ENCODE results near the gene PBX1.

PBX1 gene

GRCh38 chr1:164821648-164822047 lies 262.7 kb downstream of the PBX1 start:
- no peak for DNase-seq (ENCODE audit: low spot score)

DNA sequence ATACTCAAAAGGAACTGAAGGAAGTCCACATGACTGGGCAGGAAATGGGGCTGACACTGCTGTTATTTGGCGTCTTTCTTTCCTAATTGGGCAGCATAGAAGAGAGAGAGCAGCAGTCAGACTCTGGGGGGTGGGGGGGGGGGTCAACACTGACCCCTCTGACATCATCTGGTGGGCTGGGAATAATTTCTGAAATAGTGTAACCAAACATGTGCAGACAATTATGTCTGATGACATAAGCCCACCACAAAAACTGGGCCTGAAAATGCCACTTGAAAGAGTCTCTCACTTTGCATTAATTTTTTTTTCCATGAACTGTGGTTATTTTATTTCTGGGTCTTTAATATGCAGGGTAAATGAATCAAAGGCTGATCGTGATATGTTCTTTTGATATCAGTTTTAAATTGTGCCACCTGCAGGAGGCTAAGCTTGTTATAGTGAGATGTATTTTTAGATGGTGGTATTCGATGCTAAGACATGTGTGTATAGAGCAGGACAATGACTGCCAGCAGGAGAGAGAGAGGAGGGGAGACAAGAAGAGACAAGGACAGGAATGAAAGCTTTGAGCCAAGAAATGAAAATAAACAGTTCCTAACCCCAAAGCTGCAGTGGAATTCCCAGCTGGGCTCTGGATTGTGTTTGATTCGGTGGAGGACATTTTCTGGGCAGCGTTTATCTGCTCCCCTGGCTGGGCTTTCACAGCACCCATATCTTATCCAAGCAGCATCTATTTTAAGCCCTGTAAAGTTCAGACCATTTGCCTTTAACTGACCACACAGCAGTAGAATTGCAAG lies 264.7 kb downstream of the PBX1 start:
- DNase-seq (ENCODE audit: low spot score) = no peak

DNA sequence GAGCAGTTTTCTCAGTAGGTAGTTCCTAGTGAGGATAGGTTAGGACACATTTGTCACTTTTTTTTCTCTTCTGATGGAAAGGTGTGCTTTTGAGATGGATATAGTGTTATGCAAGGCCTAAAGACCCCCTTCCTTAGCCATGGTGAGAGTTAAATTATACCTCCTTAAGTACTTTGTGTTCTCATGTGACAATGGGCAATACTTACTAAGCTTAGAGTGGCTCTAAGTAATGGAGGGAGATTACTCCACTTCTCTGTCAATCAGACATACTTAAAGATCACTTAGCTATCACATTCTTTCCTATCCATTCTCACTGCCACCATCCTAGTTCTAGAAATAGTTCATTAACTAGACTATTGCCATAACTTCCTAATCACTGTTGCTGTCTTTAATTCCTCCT lies 265.6 kb downstream of the PBX1 start:
- no peak for DNase-seq (ENCODE audit: low spot score)

DNA sequence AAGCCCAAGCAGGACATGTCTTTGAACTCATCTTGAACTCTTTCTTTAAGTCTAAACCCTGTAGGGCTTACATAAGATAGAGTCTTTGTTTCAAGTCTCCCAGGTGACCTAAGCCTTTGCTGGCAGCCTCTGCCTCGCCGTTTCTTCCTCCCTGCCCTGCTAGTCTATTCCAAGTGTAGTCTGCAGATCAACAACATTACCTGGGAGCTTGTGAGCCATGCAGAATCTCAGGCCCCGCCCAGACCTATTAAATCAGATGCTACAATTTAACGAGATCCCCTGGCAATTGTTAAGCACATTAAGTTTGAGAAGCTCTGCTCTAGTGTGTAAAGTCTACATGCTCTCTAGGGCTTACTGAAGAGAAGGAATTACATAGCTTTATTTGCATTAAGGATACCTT lies 271.6 kb downstream of the PBX1 start:
- no peak for DNase-seq (ENCODE audit: low spot score)

GRCh38 chr1:164834641-164835040 lies 275.7 kb downstream of the PBX1 start:
- DNase-seq (ENCODE audit: low spot score) = no peak

- DNase-seq (ENCODE audit: low spot score) = no peak
These were observed 277.6 kb downstream of the PBX1 start for GRCh38 chr1:164836614-164837018.

GRCh38 chr1:164838786-164839185 lies 279.8 kb downstream of the PBX1 start:
- no peak for DNase-seq (ENCODE audit: low spot score)

- DNase-seq (ENCODE audit: low spot score) = no peak
These were observed 282.0 kb downstream of the PBX1 start for GRCh38 chr1:164840936-164841335.

GRCh38 chr1:164841702-164842465 lies 282.9 kb downstream of the PBX1 start:
- no peak for DNase-seq (ENCODE audit: low spot score)

- no peak for DNase-seq (ENCODE audit: low spot score)
These were observed 283.9 kb downstream of the PBX1 start for GRCh38 chr1:164842870-164843269.

DNA sequence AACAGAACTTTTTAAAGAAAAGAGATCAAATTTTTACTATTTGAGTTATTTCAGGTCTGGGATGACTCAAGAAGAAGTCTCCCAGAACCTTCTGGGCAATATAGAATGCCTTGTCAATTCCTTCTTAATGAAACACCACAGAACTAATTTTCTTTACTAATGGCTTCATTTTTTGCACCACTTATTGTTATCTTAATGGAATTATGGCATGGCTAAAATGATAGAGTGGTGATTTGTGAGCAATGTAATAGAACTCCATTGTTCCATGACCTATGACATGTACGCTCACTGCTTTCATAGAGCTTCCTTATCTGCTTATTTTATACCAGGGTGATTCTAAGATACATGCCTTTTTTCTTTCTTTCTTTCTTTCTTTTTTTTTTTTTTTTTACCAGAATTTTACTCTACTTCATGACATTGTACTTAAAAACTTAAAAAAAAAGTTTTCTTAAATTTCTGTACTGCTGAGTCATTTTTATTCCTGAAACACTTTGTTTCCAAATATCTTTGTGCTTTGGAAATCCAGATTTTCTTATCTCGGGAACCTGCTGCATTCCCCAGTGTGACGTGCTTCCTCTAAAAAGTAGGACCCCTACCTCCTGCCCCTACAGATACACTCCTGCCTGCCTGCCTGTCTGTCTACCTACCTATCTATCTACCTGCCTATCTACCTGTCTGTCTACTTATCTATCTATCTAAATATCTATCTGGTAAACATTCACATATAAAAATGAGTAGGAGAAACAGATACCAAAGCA lies 284.9 kb downstream of the PBX1 start:
- no peak for DNase-seq (ENCODE audit: low spot score)

DNA sequence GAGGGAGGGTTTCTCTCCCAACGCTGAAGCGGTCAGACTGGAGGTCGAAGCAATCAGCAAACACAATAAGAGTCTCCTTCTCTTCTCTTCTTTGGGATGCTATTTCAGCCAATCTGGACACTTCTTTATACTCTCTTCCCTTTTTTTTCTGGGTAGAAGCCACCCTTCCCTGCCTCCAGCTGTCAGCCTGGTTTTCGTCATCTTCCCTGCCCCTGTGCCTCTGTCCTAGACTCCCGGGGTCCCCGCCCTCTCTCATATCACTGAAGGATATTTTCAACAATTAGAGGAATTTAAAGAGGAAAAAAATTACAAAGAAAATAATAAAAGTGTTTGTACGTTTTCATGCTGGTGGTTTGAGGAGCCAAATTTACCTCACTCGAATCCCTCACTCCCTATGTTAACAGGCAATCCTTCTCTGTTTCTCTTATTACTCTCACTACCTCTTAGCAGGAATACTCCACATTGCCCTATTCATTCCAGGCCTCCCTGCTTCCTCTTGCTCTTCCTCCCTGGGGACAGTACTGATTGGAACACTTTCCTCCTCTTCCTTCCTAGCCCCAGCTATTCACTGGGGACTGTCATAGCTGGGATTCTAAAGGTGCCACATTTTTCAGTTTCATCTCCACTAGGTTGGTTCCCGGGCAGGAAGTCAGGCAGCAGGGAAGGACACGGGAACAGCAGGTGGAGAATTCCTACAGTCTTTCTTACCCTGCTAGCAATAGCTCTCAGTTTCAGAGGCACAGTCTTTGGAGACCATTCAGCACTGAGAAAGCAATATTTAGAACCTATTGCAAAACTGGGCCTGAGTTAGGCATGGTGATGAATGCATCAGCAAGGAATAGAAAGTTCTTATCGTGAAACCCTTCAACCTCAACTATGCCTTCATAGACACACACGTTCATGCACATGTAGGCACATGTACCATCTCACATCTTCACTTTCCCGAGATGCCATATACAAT lies 288.0 kb downstream of the PBX1 start:
- no peak for DNase-seq (ENCODE audit: low spot score)

GRCh38 chr1:164853146-164853545 lies 294.2 kb downstream of the PBX1 start:
- DNase-seq (ENCODE audit: low spot score) = no peak

DNA sequence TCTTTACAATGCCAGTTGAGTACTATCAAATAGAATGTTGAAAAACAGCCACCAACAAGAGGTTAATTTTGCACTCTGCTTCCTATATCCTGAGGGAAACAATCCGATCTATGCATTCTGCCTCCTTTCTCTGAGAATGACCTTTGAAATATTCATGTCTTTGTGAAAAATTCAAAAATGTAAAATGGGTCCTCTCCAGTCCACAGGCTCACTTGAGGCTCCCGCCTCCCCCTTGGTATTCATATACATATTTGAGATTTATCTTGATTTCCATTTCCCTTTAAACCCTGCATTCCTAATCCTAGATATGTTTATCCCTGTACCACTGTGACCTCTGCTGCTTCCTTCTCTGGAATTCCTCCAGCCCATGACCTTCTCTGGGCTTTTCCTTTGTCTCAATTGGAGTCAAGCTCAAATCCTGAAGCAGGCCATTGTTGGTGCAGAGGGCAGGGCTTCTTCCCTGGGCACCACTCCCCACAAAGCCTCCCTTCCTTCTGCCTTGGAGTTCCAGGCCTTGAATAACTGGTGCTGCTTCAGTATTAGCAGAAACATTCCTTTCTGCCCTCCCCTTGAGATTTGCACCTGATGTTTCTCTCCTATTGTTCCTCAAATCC lies 296.8 kb downstream of the PBX1 start:
- DNase-seq (ENCODE audit: low spot score) = no peak

DNA sequence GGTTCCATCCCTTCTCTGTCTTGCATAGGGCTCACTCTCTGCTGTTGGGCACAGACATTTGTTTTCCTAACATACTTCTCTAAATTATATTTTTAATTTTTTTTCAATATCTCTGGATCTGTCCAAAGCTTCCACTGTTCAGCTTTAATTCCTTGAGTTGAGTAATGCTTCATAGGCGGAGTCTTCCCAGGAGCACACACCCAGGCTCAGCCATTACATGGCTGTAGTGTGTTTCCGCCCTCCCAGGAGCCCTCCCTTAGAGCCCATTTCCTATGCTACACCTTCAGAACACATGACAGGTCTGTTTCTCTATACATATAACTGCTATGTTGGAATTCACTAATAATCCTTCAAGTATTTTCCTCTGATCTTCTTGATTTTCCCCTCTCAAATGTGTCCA lies 297.4 kb downstream of the PBX1 start:
- no peak for DNase-seq (ENCODE audit: low spot score)

GRCh38 chr1:164857439-164857838 lies 298.5 kb downstream of the PBX1 start:
- no peak for DNase-seq (ENCODE audit: low spot score)

- DNase-seq (ENCODE audit: low spot score) = no peak
These were observed 299.2 kb downstream of the PBX1 start for GRCh38 chr1:164858096-164858632.

DNA sequence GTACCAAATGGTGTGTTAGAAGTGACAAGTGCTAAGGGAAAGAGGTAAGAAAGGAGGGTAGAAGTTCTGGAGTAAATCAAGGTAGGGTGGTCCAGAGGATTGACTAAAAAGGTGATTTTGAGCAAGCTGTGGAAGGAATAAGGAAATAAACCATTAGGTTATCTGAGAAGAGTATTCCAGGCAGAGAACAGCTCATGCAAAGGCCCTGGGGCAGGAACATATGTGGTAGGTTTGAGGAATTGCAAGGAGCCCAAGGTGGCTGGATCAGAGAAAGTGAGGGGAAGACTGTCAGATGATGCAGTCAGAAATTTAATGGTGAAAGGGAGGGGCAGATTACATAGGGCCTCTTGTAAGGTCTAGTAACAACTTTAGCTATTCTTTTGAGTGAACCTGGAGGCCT lies 302.6 kb downstream of the PBX1 start:
- no peak for DNase-seq (ENCODE audit: low spot score)

GRCh38 chr1:164863056-164863455 lies 304.1 kb downstream of the PBX1 start:
- DNase-seq (ENCODE audit: low spot score) = no peak

DNA sequence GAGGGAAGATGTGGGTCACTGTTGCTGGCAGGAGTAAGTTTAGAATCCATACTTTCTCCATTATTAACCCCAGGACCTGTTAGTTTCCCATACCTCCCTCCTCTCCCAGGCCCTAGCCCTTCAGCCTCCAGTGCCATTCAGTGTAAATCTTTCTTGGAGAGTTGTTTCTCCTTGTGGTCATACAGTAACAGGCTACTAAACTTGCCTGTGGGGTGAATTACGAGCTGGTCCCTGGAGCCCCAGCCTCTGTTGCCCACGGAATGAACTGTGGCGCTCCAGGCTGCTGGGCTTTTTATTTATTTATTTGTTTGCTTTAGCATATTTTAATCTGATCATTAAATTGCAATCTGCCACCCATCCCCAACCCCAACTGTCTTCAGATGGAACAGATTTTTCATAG lies 305.2 kb downstream of the PBX1 start:
- no peak for DNase-seq (ENCODE audit: low spot score)

DNA sequence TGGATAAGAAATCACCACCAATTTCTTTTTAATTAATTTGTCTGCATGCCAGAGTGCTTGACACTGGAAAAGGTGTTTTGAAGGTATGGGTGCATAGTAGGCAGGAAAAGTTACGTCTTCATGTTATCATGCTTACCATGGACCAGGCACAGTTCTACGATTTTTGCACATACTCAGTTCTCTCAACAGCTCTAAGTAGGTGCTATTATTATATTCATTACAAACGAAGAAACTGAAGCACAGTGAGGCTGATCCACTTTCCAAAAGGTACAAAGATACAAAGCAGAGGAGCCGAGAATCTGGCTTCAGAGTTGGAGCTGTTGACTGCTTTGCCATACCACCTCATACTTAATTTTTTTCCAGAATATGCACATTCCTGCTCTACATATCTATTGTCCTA lies 306.4 kb downstream of the PBX1 start:
- no peak for DNase-seq (ENCODE audit: low spot score)
